MCF 10A (cell line): ENCODE data around the gene CYB5R2. TPM values are rescaled to one million over a fixed set of nuclear protein-coding genes. Genes with fewer than 3 reads are reported as not detected.

Experiments
- BruUV-seq: library from RNA; stranded (reverse); fragments of 400-500 nt; replicated peaks from 2 replicates; lab custom pipeline; 2021; lab: Mats Ljungman, UMichigan
- CTCF ChIA-PET: fragments of 300-600 bp; sonication (Branson Sonifier 250); formaldehyde crosslinking; extraction: SDS; loops from one replicate; lab custom pipeline; 2021; ENCODE audit warnings: antibody characterized with exemption, inconsistent platforms; lab: Yijun Ruan, JAX
- POLR2A ChIA-PET: fragments of 300-600, 350-650 bp; sonication (Branson Sonifier 250); formaldehyde crosslinking; extraction: SDS; loops from one replicate; lab custom pipeline; 2020; ENCODE audit warnings: antibody characterized with exemption, inconsistent platforms; lab: Yijun Ruan, JAX
- DNase-seq: peaks from one replicate; pipeline ENCODE4 v3.0.0-alpha.2; 2018; ENCODE audit not compliant: unreplicated experiment
- H3K27ac Mint-ChIP-seq: one replicate; pipeline ENCODE4 v1.8.0; 2022; ENCODE audit warnings: mild to moderate bottlenecking, low read depth, mixed read lengths; ENCODE audit not compliant: unreplicated experiment
- H3K27me3 Mint-ChIP-seq: one replicate; pipeline ENCODE4 v1.8.0; 2022; ENCODE audit warnings: mixed read lengths; ENCODE audit not compliant: insufficient read depth, unreplicated experiment
- H3K36me3 Mint-ChIP-seq: one replicate; pipeline ENCODE4 v1.8.0; 2022; ENCODE audit warnings: mild to moderate bottlenecking, moderate library complexity, mixed read lengths; ENCODE audit not compliant: insufficient read depth, unreplicated experiment
- H3K4me1 Mint-ChIP-seq: one replicate; pipeline ENCODE4 v1.8.0; 2022; ENCODE audit warnings: mixed read lengths; ENCODE audit not compliant: insufficient read depth, unreplicated experiment
- H3K4me3 Mint-ChIP-seq: one replicate; pipeline ENCODE4 v1.8.0; 2022; ENCODE audit warnings: mild to moderate bottlenecking, moderate library complexity, mixed read lengths; ENCODE audit not compliant: unreplicated experiment
- H3K9me3 Mint-ChIP-seq: one replicate; pipeline ENCODE4 v1.8.0; 2022; ENCODE audit warnings: mixed read lengths; ENCODE audit not compliant: unreplicated experiment
- CTCF ChIP-seq: fragments of 200-600 bp; IDR thresholded peaks from one replicate; pipeline ENCODE4 v1.8.0; 2022; ENCODE audit warnings: antibody characterized with exemption, mild to moderate bottlenecking; ENCODE audit not compliant: unreplicated experiment
- intact Hi-C: fragments of 100-400 bp; cut with micrococcal nuclease; formaldehyde crosslinking; loops from 2 replicates; pipeline ENCODE4 v1.14.1; 2022
- total RNA-seq: library from RNA; stranded (reverse); gene quantifications from 2 replicates; pipeline ENCODE4 v1.2.3, GENCODE V29; 2022

Gene CYB5R2
- total RNA-seq, 1 experiment from 2014 or later: 1.2 TPM

- Mint-ChIP-seq H3K27me3 (no peaks in the 10 kb centered on the region), H3K4me1 (peaks cover 4% of the 10 kb centered on the region), H3K27ac (no peak overlapping the region), H3K4me3 (no peak overlapping the region), H3K9me3 (no peaks in the 10 kb centered on the region), H3K36me3 (no peaks in the 10 kb centered on the region)
- ChIA-PET POLR2A (interaction anchor here (0.7 to 1.3 kb wide), 3 partner anchors 12 to 29 kb away, joined by 3 to 5 read pairs (median 3); no protein-coding TSS in a partner anchor), CTCF (interaction anchor here (0.5 to 15.8 kb wide), 10 partner anchors 11 to 544 kb away, joined by 3 to 488 read pairs (median 4); no protein-coding TSS in a partner anchor)
- TF ChIP-seq CTCF: no peak
- intact Hi-C loops: no loop called here
- DNase-seq: no peak
- no TSS peak for BruUV-seq
Observed at GRCh38 chr11:7642747-7643146, 30.6 kb downstream of the CYB5R2 start.

- Mint-ChIP-seq H3K27me3 (no peaks in the 10 kb centered on the region), H3K27ac (no peak overlapping the region)
Observed at GRCh38 chr11:7640816-7641215, 32.5 kb downstream of the CYB5R2 start.

GRCh38 chr11:7639643-7640025, 33.7 kb downstream of the CYB5R2 start:
- TF ChIP-seq CTCF: no peak
- Mint-ChIP-seq H3K4me3 (no peak overlapping the region), H3K4me1 (peaks cover 11% of the 10 kb centered on the region), H3K9me3 (no peaks in the 10 kb centered on the region), H3K27me3 (no peaks in the 10 kb centered on the region), H3K27ac (no peak overlapping the region), H3K36me3 (no peaks in the 10 kb centered on the region)
- TSS peak; percentile 91 for BruUV-seq
- peak; percentile 64 for DNase-seq
- intact Hi-C loops: no loop called here
- ChIA-PET POLR2A (interaction anchor here (1.1 kb wide), 1 partner anchor 9 kb away, joined by 5 read pairs; no protein-coding TSS in a partner anchor), CTCF (interaction anchor here (0.7 to 7.3 kb wide), 9 partner anchors 9 to 937 kb away, joined by 3 to 53 read pairs (median 4); partner anchors contain the start of genes EIF3F and PPFIBP2)

More at GRCh38 chr11:7640816-7641215, 32.5 kb downstream of the CYB5R2 start:
- TF ChIP-seq CTCF: no peak
- no peak for DNase-seq
- Mint-ChIP-seq H3K4me1 (peaks cover 11% of the 10 kb centered on the region), H3K4me3 (no peak overlapping the region), H3K9me3 (no peaks in the 10 kb centered on the region), H3K36me3 (no peaks in the 10 kb centered on the region)
- ChIA-PET POLR2A (no interaction called here), CTCF (interaction anchor here (0.9 to 7.3 kb wide), 3 partner anchors 10 to 69 kb away, joined by 4 to 53 read pairs (median 37); no protein-coding TSS in a partner anchor)
- BruUV-seq: no TSS peak
- intact Hi-C loops: no loop called here

- H3K36me3 Mint-ChIP-seq: no peaks in the 10 kb centered on the region
- ChIA-PET POLR2A (interaction anchor here (1.1 kb wide), 1 partner anchor 9 kb away, joined by 5 read pairs; no protein-coding TSS in a partner anchor), CTCF (interaction anchor here (0.7 to 7.3 kb wide), 10 partner anchors 9 to 936 kb away, joined by 3 to 53 read pairs (median 4); partner anchors contain the start of genes EIF3F and PPFIBP2)
- H3K4me1 Mint-ChIP-seq: peaks cover 11% of the 10 kb centered on the region
- intact Hi-C loops: no loop called here
- no peaks in the 10 kb centered on the region for H3K27me3 Mint-ChIP-seq
- H3K27ac Mint-ChIP-seq: no peak overlapping the region
- no peak for TF ChIP-seq CTCF
- DNase-seq: no peak
- no peak overlapping the region for H3K4me3 Mint-ChIP-seq
- no peaks in the 10 kb centered on the region for H3K9me3 Mint-ChIP-seq
- no TSS peak for BruUV-seq
Observed at GRCh38 chr11:7638710-7639642, 34.3 kb downstream of the CYB5R2 start.
